GOT3 (cell line): Measurements from ENCODE around the gene MEIOSIN.

Source experiments
- DNase-seq: peaks from one replicate; lab custom pipeline; 2025; ENCODE audit warnings: mixed read lengths; lab: John Stamatoyannopoulos, UW

MEIOSIN gene

GRCh38 chr19:45765702-45766295 lies 32.6 kb downstream of the MEIOSIN start:
- no peak for DNase-seq

GRCh38 chr19:45766296-45766868 lies 33.1 kb downstream of the MEIOSIN start:
- DNase-seq: no peak

GRCh38 chr19:45766869-45767346 lies 33.7 kb downstream of the MEIOSIN start:
- DNase-seq: no peak

GRCh38 chr19:45767410-45767880 lies 34.2 kb downstream of the MEIOSIN start:
- DNase-seq: peak; percentile 28

GRCh38 chr19:45767881-45768654 lies 34.8 kb downstream of the MEIOSIN start:
- no peak for DNase-seq

GRCh38 chr19:45768655-45768983 lies 35.4 kb downstream of the MEIOSIN start:
- no peak for DNase-seq

GRCh38 chr19:45768984-45769782 lies 35.9 kb downstream of the MEIOSIN start, which contains the start of gene SIX5:
Gene SIX5, minus strand, starts transcription at chr19:45769252. Its CDS starts 408 bp downstream, at chr19:45768844.
- peak; percentile 95 for DNase-seq

GRCh38 chr19:45769821-45770191 lies 36.6 kb downstream of the MEIOSIN start:
- no peak for DNase-seq

- DNase-seq: peak; percentile 83
Observed at GRCh38 chr19:45770192-45771101, 37.2 kb downstream of the MEIOSIN start.

GRCh38 chr19:45771311-45771933 lies 38.2 kb downstream of the MEIOSIN start:
- DNase-seq: no peak

GRCh38 chr19:45772130-45772840 lies 39.0 kb downstream of the MEIOSIN start:
- no peak for DNase-seq

- DNase-seq: no peak
Observed at GRCh38 chr19:45772912-45773311, 39.7 kb downstream of the MEIOSIN start.

GRCh38 chr19:45773384-45773783 lies 40.1 kb downstream of the MEIOSIN start:
- no peak for DNase-seq

GRCh38 chr19:45774765-45775164 lies 41.5 kb downstream of the MEIOSIN start:
- no peak for DNase-seq

GRCh38 chr19:45777395-45777961 lies 44.2 kb downstream of the MEIOSIN start:
- DNase-seq: no peak

GRCh38 chr19:45778010-45778661 lies 44.9 kb downstream of the MEIOSIN start:
- DNase-seq: no peak

GRCh38 chr19:45779231-45780145 lies 46.2 kb downstream of the MEIOSIN start:
- DNase-seq: no peak

- DNase-seq: no peak
Observed at GRCh38 chr19:45780146-45780447, 46.9 kb downstream of the MEIOSIN start.
